SU-DHL-6 (cell line): ENCODE measurements around the gene TNFRSF1B.

Experiments
- H2AFZ ChIP-seq: fragments of 200-600 bp; sonication (generic); 2 replicates; pipeline ENCODE4 v1.6.1; 2014; ENCODE audit warnings: low read depth, mild to moderate bottlenecking, moderate library complexity, mixed read lengths, antibody characterized with exemption, low read length; ENCODE audit not compliant: severe bottlenecking
- H3F3A ChIP-seq: fragments of 200-600 bp; shearing (Covaris generic); 2 replicates; pipeline ENCODE4 v1.6.0; 2016; ENCODE audit warnings: antibody characterized with exemption, mild to moderate bottlenecking; ENCODE audit not compliant: insufficient read depth
- H3K27ac ChIP-seq: fragments of 200-600 bp; sonication (generic); 2 replicates; pipeline ENCODE4 v1.5.1; 2016; ENCODE audit warnings: low read depth, mild to moderate bottlenecking, low read length, moderate library complexity, mixed read lengths
- H3K27me3 ChIP-seq: fragments of 200-600 bp; sonication (generic), shearing (Covaris generic); 2 replicates; pipeline ENCODE4 v1.6.0; 2014; ENCODE audit warnings: mild to moderate bottlenecking, low read length
- H3K36me3 ChIP-seq: fragments of 200-600 bp; sonication (generic); 2 replicates; pipeline ENCODE4 v1.6.1; 2014; ENCODE audit warnings: mild to moderate bottlenecking, low read length, mixed read lengths
- H3K4me2 ChIP-seq: fragments of 300-600, 200-600 bp; shearing (Covaris generic), sonication (generic); 2 replicates; pipeline ENCODE4 v1.6.0; 2014; ENCODE audit warnings: low read length, low read depth, mild to moderate bottlenecking; ENCODE audit not compliant: poor library complexity, severe bottlenecking
- H3K4me3 ChIP-seq: fragments of 200-600 bp; sonication (generic); 2 replicates; pipeline ENCODE4 v1.5.1; 2014; ENCODE audit warnings: antibody characterized with exemption, low read length, mild to moderate bottlenecking, mixed read lengths; ENCODE audit not compliant: insufficient read depth, poor library complexity, severe bottlenecking
- H3K79me2 ChIP-seq: fragments of 200-600 bp; sonication (generic); 2 replicates; pipeline ENCODE4 v1.6.1; 2014; ENCODE audit warnings: mild to moderate bottlenecking, low read length, moderate library complexity; ENCODE audit not compliant: insufficient read depth
- H3K9ac ChIP-seq: fragments of 200-600 bp; sonication (generic); 2 replicates; pipeline ENCODE4 v1.7.0; 2014; ENCODE audit warnings: mild to moderate bottlenecking, low read length
- H3K9me2 ChIP-seq: fragments of 200-600 bp; sonication (generic); replicated peaks from 2 replicates; pipeline ENCODE4 v1.6.1; 2014; ENCODE audit warnings: low read length; ENCODE audit not compliant: insufficient read depth
- H3K9me3 ChIP-seq: fragments of 200-600 bp; sonication (generic); 2 replicates; pipeline ENCODE4 v1.6.1; 2014; ENCODE audit warnings: low read length, mixed read lengths; ENCODE audit not compliant: insufficient read depth
- H4K20me1 ChIP-seq: fragments of 200-600 bp; sonication (generic); 2 replicates; pipeline ENCODE4 v1.6.1; 2014; ENCODE audit warnings: low read depth, mild to moderate bottlenecking, antibody characterized with exemption, low read length, moderate library complexity, mixed read lengths
- CTCF ChIP-seq: fragments of 200-600 bp; sonication (generic); IDR thresholded peaks from one replicate; pipeline ENCODE4 v1.5.1; 2017; ENCODE audit warnings: antibody characterized with exemption, mild to moderate bottlenecking, low read length, moderate library complexity; ENCODE audit not compliant: insufficient read depth, poor library complexity, severe bottlenecking
- EZH2phosphoT487 ChIP-seq: fragments of 200-600 bp; sonication (generic), shearing (Covaris generic); conservative IDR thresholded peaks from 2 replicates; pipeline ENCODE4 v1.6.1; 2018; ENCODE audit warnings: mild to moderate bottlenecking, antibody characterized with exemption, low read length, moderate library complexity, mixed read lengths

TNFRSF1B gene

DNA sequence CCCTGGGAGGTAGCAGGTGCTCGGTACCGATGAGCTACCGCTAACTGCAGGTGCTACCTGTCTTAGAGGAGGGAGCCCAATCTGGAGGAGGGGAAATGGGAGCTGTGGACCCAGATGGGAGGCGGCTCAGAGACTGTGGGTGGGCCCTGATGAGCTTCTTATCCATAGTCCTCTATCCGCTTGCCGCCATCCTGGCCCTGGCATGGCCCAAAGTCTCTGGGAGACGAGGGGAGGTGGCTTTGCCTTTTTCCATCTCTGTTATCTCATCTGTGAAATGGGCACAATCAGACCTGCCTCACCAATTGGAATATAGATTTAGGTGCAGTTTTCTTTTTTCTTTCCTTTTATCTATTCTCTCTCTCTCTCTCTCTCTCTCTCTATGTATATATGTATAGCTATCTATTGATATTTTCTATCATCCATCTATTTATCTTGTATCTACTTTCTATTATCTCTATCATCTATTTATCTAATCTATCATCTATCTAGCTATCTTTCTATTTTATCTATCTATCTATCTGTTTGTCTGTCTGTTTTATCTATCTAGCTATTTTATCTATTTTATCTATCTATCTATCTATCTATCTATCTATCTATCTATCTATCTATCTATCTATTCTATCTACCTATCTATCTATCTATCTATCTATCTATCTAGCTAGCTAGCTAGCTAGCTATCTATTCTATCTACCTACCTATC is 16.5 kb downstream of the TNFRSF1B start:
- Histone ChIP-seq H3K36me3 (no peaks in the 10 kb centered on the region), H3F3A (no peaks in the 10 kb centered on the region), H4K20me1 (no peaks in the 10 kb centered on the region), H3K4me2 (no peak overlapping the region), H3K79me2 (no peaks in the 10 kb centered on the region), H3K9me3 (no peaks in the 10 kb centered on the region), H2AFZ (no peak overlapping the region), H3K27ac (no peak overlapping the region), H3K9me2 (no peaks in the 10 kb centered on the region), H3K9ac (no peak overlapping the region), H3K27me3 (no peaks in the 10 kb centered on the region), H3K4me3 (no peak overlapping the region)
- no peak for TF ChIP-seq EZH2phosphoT487

- no peak for TF ChIP-seq CTCF
- TF ChIP-seq EZH2phosphoT487: no peak
- H3K4me2 ChIP-seq: no peak overlapping the region
These were observed 17.4 kb downstream of the TNFRSF1B start for GRCh38 chr1:12184008-12184681.

DNA sequence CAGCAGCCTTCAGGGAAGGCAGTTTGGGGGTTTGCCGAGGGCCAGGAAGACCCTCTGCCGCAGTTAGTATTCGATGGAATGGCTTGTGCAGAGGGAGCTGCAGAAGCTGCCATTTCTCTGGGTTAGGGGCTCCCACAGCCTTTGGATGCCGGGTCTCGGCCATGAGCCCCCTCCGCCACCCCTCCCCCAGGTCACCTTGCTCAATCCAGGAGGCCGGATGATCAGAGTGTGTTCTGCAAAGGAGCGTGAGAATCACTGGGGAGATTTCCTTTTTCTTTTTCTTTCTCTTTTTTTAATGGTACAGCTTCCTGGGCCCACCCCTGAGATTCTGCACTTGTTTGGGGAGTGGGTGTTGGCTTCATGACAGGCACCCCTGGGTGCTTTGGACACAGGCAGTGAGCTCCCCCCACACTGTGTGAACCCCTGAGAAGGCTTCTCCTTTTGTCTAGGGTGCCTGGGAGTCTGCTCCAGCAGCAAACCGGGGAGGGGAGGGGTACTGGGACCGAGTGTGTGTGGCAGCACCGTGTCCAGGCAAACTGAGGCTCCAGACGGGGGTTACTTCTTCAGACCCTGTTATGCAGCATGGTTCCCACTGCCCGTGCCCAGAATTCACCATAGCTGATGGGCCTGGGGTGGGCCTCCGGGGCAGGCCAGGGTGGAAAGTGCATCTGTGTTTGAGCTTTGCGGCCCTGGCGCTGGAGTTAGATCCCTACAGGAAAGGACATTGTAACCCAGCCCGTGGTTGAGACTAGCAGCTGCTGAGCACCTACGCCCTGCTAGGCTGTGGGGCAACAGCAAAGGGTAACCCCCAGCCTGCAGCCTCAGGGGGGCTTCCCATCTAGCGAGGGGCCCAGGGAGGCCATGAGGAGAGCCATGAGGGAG is 18.5 kb downstream of the TNFRSF1B start:
- Histone ChIP-seq H3K4me2 (no peak overlapping the region), H3K9me3 (no peaks in the 10 kb centered on the region), H4K20me1 (no peaks in the 10 kb centered on the region), H3K79me2 (no peaks in the 10 kb centered on the region), H3F3A (no peaks in the 10 kb centered on the region), H3K4me3 (no peak overlapping the region), H3K9ac (no peak overlapping the region), H3K27me3 (no peaks in the 10 kb centered on the region), H3K27ac (no peak overlapping the region), H2AFZ (no peak overlapping the region), H3K9me2 (no peaks in the 10 kb centered on the region), H3K36me3 (no peaks in the 10 kb centered on the region)
- TF ChIP-seq CTCF (no peak), EZH2phosphoT487 (no peak)

More at GRCh38 chr1:12184008-12184681, 17.4 kb downstream of the TNFRSF1B start:
- no peaks in the 10 kb centered on the region for H3K27me3 ChIP-seq
- no peak overlapping the region for H3K4me3 ChIP-seq
- H3K9ac ChIP-seq: no peak overlapping the region
- no peaks in the 10 kb centered on the region for H4K20me1 ChIP-seq
- H3K9me3 ChIP-seq: no peaks in the 10 kb centered on the region
- H3F3A ChIP-seq: no peaks in the 10 kb centered on the region
- H3K36me3 ChIP-seq: no peaks in the 10 kb centered on the region
- no peak overlapping the region for H3K27ac ChIP-seq
- H3K9me2 ChIP-seq: no peaks in the 10 kb centered on the region
- H3K79me2 ChIP-seq: no peaks in the 10 kb centered on the region
- H2AFZ ChIP-seq: no peak overlapping the region
